ENCODE data around the gene LRRC7.
"Not testable (repeated sequence)": the region's sequence is repeated elsewhere in the genome, so short reads cannot be mapped to it uniquely, and the experiment has no call there.

LRRC7 gene

GRCh38 chr1:69911301-69911801, 343.6 kb downstream of the LRRC7 start:
- DNase-seq: no peak

DNA sequence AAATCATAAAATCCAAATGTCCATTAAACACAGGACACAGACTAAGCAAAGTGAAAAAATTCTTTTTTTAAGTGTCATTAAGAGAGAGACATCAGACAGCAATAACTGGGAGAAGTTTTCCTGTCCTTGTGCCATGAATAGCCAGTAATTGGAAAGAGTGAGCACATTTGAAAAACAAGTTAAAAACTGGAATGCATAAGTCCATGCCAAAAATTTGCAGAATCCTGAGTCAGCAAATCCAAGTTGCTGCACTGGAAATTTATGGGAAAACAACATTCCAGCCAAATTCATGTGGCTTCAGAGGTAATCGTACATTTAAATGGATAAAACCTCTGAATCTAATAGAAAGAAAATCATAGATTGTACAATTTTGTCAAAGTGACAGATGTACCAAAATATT, 346.3 kb downstream of the LRRC7 start:
- no peak for DNase-seq

- DNase-seq: no peak
These were observed 347.4 kb downstream of the LRRC7 start for GRCh38 chr1:69914976-69915765.

DNA sequence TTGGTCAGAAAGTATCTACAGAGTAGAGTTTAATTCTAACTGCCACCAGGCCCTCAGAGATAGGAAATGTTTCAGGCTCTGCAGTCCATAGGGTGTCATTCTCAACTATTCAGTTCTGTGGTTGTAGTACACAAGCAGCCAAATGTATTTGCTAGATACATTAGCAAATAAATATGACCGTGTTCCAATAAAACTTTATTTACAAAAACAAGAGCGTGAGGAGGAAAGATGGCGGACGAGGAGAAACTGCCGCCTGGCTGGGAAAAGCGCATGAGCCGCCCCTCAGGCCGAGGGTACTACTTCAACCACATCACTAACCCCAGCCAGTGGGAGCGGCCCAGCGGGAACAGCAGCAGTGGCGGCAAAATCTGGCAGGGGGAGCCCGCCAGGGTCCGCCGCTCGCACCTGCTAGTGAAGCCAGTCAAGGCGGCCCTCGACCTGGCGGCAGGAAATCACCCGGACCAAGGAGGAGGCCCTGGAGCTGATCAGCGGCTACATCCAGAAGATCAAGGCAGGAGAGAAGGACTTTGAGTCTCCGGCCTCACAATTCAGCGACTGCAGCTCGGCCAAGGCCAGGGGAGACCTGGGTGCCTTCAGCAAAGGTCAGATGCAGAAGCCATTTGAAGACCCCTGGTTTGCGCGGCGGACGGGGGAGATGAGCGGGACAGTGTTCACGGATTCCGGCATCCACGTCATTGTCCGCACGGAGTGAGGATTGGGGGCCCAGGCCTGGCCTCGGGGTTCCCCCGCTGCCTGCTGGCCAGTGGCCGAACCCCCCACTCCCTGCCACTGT, 351.6 kb downstream of the LRRC7 start:
- DNase-seq: no peak

DNA sequence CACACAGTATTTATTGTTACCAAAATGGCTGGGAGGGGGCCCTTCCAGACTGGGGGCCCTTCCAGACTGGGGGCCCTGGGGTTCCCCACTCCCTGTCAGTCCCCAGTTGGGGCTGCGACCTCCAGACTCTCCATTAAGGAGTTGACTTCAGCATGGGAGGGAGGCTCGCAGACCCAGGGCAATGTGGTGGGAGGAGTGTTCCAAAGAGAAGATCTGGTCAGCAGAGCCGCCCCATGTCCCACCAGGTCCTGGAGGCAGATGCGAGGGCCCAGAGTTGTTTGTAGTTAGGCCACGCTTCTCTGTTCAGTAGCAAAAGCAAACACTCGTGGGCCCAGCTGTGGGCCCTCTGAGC, 352.2 kb downstream of the LRRC7 start:
- DNase-seq: no peak

DNA sequence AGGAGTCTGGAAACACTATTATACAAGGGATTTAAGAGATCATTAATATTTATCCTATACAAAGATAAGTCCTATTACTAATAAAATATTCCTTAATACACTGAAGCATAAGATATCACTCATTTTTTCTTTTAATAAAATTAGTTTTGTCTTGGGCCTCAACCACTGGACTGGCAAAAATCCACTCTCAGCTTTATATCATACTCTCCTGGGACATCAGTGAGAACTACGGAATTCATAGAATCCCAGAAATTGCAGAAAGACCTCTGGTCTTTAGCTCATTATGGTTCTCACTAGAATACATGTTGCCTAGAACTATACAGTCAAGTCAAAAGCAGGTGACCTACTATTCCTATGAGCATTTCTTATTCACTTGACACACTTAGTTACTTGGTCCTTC, 352.7 kb downstream of the LRRC7 start:
- DNase-seq: no peak

- no peak for DNase-seq
These were observed 353.8 kb downstream of the LRRC7 start for GRCh38 chr1:69921486-69921885.

DNA sequence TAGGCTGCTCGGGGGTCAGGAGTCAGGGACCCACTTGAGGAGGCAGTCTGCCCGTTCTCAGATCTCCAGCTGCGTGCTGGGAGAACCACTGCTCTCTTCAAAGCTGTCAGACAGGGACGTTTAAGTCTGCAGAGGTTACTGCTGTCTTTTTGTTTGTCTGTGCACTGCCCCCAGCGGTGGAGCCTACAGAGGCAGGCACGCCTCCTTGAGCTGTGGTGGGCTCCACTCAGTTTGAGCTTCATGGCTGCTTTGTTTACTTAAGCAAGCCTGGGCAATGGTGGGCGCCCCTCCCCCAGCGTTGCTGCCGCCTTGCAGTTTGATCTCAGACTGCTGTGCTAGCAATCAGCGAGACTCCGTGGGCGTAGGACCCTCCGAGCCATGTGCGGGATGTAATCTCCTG, 360.5 kb downstream of the LRRC7 start:
- not testable (repeated sequence) for DNase-seq

DNA sequence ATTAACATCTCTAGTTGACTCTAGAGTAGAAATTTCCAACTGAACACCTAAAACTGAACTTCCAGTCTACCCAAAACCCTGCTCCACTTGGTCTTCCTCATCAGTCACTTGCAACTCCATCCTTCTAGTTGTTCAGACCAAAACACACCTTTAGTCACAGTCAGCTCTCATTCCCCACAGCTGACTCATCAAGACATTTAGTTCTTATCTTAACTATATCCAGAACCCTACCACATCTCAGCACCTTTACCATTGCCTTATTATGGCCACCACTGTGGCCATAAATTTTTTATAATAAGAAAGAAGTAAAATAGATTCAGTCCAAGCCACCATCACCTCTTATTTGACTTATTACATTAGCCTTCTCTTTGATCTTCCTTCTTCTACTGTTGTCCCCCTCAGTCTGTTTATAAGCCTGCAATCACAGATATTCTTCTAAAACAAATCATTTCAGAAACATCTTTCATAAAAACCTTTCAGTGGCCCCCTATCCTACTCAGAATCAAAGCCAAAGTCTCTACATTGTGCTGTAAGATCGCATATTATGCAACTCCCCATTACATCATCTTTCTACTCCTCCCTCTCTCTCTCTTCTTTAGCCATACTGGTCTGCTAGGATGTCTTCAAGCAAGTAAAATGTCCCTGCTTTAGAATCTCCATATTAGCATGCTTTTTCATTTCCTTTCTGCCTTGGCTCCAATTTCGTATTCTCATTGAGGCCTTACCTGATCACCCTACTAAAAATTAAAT, 361.8 kb downstream of the LRRC7 start:
- DNase-seq: no peak

GRCh38 chr1:69930396-69930795, 362.7 kb downstream of the LRRC7 start:
- DNase-seq: no peak

DNA sequence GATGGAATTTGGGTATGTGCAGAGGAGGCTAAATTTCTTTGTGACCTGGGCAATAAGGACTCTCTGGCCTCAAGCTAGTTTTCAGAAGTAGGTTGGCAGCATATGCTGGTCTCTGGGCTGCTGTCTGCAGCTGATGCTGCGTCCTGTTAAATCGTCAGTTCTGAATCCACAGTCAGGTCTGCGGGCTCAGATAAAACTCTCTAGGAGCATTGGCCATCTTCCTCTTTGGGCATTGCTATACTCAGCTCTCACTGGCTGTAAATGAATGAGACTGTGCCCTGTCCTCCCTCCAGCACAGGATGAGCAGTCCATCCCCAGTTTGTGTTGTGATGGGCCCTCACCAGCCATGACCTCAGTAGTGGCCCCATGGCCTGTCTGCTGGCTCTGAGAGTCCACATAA, 365.0 kb downstream of the LRRC7 start:
- DNase-seq: no peak

- no peak for DNase-seq
These were observed 372.5 kb downstream of the LRRC7 start for GRCh38 chr1:69940231-69940630.

- DNase-seq: no peak
These were observed 373.1 kb downstream of the LRRC7 start for GRCh38 chr1:69940816-69941215.

DNA sequence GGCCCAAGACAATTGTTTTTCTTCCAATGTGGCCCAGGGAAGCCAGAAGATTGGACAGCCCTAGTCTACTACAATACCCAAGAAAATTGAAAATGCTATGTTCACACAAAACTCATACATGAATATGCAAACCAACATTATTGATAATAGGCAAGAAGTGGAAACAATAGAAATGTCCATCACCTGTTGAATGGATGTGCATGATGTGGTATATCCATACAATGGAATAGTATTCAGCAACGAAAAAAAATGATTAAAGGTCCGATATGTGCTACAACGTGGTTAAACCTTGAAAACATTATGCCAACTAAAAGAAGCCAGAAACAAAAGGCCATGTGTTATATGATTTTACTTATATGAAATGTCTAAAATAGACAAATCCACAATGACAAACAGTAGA, 375.3 kb downstream of the LRRC7 start:
- no peak for DNase-seq

DNA sequence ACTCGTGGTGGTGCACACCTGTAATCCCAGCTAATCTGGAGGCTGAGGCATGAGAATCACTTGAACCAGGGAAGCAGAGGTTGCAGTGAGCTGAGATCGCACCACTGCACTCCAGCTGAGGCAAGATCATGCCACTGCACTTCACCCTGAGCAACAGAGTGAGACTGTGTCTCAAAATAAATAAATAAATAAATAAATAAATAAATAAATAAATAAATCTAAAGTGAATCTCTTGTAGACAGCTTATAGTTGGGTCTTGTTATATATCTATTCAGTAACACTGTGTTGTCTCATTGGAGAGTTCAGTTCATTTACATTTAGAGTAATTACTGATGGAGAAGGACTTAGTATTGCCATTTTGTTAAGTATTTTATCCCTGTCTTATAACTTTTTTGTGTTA, 379.2 kb downstream of the LRRC7 start:
- DNase-seq: no peak

DNA sequence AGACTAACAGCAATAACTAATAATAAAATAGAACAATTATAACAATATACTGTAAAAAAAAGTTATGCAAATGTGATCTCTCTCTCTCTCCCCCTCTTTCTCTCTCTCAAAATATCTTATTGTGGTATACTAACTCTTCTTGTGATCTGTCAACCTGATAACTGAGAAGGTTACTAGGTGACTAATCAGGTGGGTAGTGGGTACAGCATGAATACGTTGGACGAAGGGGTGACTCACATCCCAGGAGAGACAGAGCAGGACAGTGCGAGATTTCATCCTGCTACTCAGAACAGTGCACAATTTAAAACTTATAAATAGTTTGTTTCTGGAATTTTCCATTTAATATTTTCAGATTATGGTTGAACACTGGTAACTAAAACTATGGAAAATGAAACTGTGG, 380.1 kb downstream of the LRRC7 start:
- DNase-seq: no peak

DNA sequence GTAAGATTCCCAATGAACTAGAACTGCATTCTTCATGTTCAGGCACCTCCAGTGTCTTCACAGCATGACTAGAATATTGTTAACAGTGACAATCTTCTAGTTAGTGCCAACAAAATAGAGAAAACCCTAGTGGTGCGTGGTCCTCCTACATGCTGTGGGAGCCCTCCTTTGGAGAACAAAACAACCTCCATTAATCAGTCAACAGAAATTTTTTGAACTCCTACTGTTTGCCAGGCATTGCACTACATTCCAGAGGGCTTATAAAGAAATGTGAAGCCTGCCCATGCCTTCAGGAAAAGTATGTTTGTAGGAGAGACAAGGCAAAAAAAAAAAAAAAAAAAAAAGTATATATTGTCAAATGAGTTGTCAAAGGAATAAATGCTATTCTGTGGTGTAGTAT, 385.0 kb downstream of the LRRC7 start:
- DNase-seq: no peak

DNA sequence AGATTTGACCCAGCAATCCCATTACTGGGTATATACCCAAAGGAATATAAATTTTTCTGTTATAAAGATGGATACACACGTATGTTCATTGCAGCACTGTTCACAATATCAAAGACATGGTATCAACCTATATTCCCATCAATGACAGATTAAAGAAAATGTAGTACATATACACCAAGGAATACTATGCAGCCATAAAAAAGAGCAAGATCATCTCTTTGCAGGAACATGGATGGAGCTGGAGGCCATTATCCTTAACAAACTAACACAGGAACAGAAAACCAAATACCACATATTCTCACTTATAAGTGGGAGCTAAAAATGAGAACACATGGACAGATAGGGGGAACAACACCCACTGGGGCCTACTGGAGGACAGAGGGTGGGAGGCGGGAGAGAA, 394.7 kb downstream of the LRRC7 start:
- DNase-seq: not testable (repeated sequence)

DNA sequence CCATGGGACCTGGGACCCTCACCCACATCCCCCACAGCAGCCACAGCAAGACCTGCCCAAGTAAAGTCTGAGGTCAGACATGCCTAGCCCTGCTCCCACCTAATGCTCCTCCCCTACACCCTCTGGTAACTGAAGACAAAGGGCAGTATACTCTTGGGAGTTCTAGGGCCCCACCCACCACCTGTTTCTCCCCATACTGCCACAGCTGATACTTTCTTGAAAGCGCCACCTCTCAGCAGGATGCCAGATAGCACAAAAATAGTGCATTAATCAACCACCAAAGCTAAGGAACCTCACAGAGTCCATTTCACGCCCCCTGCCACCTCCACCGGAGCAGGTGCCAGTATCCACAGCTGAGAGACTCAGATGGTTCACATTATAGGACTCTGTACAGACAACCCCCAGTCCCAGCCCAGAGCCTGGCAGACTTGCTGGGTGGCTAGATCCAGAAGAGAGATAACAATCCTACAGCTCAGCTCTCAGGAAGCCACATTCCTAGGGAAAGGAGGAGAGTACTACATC, 399.6 kb downstream of the LRRC7 start:
- DNase-seq: no peak

- DNase-seq: no peak
These were observed 409.2 kb downstream of the LRRC7 start for GRCh38 chr1:69976896-69977295.

GRCh38 chr1:69982992-69983391, 415.3 kb downstream of the LRRC7 start:
- DNase-seq: no peak

DNA sequence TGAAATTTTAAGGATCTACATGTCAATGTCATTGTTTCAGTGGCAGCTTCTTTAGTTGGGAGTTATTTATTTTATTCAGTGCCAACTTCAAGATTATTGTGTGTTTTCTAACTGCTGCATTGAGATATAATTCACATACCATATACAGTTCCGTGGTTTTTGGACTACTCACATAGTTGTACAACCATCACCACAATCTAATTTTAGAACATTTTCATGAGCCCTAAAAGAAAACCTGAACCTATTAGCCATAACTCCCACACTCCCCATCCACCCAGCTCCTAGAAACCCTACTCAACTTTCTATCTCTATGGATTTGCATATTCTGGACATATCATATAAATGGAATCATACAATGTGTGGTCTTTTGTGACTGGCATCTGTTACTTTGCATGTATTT, 417.7 kb downstream of the LRRC7 start:
- no peak for DNase-seq

- no peak for DNase-seq
These were observed 418.2 kb downstream of the LRRC7 start for GRCh38 chr1:69985901-69986439.
